GM21825 (cell line): ENCODE results near the gene EEA1.

Experiments
- ATAC-seq: cut with Tn5 transposase; IDR thresholded peaks from one replicate; pipeline ENCODE4 v1.9.1; 2021; ENCODE audit warnings: mild to moderate bottlenecking, moderate library complexity; ENCODE audit not compliant: unreplicated experiment

Gene EEA1

GRCh38 chr12:92897844-92898243 lies 31.3 kb downstream of the EEA1 start:
- no peak for ATAC-seq

DNA sequence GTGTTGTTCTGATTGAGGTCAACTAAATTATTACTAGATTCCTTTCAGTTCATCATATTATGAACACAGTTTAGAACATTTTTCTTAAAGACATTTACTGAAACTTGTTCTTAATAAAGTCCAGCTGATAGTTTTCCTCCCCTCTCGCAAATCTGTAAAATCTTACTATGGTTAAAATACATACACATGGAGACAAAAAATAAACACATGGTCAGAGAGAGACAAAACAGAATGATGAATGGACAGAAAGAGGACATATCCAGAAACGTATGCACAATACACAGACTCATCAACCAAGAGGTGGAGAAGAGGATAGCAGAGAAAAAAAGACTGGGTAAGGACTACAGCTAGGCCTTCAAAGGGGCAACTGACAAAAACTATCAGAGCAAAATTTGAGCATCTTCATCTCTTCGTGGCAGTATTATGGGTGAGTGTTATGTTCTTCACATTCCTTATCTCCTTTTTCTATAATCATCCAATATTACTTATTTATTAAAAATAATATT lies 38.4 kb downstream of the EEA1 start:
- ATAC-seq: no peak

DNA sequence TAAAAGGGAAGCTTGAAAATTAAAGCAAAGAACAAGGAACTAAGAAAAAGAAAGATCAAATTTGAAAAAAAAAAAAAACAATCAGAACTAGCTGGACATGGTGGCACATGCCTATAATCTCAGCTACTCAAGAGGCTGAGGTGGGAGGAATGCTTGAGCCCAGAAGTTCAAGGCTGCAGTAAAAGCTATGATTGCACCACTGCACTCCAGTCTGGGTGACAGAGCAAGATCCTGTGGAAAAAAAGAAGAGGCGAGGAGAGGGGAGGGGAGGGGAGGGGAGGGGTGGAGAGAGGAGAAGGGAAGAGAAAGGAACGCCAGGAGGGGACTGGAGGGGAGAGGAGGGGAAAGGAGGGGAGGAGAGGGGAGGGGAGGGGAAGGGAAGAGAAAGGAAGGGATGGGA lies 43.0 kb downstream of the EEA1 start:
- ATAC-seq: no peak

- no peak for ATAC-seq
Observed at GRCh38 chr12:92879698-92880322, 49.3 kb downstream of the EEA1 start.

GRCh38 chr12:92877904-92878303 lies 51.2 kb downstream of the EEA1 start:
- no peak for ATAC-seq

DNA sequence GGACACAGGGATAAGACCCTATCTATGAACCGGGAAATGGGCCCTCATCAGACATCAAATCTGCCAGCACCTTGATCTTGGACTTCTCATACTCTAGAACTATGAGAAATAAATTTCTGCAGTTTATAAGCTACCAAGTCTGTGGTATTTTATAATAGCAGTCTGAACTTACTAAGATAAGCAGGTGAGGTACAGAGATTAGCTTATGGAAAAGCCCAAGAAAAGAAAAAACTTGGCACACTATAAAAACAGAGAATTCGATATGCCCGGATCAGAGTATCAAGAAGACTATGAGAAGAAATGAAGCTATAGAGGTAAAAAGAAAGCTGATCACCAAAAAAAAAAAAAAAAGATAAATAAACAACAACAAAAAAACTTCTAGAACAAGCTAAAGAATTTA lies 52.6 kb downstream of the EEA1 start:
- no peak for ATAC-seq

GRCh38 chr12:92871116-92871515 lies 58.0 kb downstream of the EEA1 start:
- no peak for ATAC-seq

GRCh38 chr12:92866418-92866817 lies 62.7 kb downstream of the EEA1 start:
- no peak for ATAC-seq

DNA sequence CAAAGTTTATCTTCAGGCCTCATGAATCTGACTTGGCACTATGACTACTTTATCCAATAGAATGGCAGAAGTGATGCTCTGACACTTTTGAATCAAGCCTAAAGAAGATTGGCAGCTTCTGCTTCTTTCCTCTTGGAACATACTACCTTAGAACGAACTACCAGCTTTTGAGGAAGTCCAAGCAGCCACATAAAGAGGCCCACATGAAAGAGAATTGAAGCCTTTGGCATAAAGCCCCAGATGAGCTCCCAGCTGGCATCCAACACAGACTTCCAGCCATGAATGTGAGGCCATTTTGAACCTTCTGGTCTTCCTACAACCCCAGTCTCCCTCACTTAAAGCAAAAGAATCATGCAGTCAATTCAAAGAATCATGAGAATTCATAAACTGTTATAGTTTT lies 65.8 kb downstream of the EEA1 start:
- ATAC-seq: no peak

DNA sequence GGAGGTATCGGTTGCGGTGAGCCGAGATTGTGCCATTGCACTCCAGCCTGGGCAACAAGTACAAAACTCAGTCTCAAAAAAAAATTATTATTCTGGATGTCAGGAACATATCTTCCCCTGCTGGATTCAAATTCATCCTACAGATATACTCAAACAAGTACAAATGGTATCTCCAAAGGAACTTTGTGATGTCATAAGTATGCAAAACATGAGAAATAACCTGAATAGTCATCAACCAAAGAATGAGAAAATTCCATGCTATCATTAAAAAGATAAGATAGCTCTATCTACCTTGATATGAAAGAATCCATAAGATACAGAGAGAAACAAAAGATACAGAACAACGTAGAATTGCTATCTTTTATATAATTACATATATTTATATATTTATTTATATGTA lies 67.7 kb downstream of the EEA1 start:
- no peak for ATAC-seq

GRCh38 chr12:92860521-92860920 lies 68.6 kb downstream of the EEA1 start:
- no peak for ATAC-seq

GRCh38 chr12:92859650-92860386 lies 69.3 kb downstream of the EEA1 start:
- ATAC-seq: no peak

- no peak for ATAC-seq
Observed at GRCh38 chr12:92857818-92858217, 71.3 kb downstream of the EEA1 start.

DNA sequence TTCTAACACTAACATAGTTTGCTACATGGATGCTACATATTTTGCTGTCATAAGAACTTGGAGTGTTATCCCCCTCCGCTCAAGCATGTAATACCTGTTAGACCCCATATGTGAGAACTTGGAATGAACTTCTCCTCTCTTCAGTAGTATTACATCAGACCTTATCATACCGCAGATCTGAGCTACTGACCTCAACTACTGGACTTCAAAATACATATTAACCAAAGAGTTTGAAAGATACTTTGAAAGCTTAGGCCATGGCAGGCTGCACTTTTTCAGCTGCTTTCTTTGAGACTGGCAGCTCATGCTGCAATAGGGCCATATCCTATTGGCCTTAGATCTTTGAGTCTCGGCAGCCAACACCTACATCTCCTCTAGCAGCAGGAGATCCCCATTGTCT lies 74.8 kb downstream of the EEA1 start:
- ATAC-seq: no peak

GRCh38 chr12:92848740-92849139 lies 80.4 kb downstream of the EEA1 start:
- ATAC-seq: no peak

- ATAC-seq: no peak
Observed at GRCh38 chr12:92847368-92847767, 81.7 kb downstream of the EEA1 start.

DNA sequence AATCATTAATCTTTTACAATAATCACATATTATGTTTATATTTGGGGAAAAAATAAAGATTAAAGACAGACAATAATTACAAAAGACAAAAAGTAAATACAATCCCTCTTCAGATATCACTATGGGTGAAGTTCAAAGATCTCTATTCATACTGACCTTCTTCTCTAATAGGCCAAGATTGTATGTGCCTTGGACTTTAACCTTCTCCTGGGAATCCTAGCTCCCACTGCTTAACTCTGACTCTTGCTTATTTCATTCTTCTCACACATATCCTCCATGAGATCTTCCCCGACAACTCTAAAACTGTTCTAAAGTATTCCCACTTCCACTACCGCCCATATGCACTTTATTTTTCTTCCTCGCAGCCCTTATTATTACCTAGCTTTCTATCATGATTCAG lies 83.8 kb downstream of the EEA1 start:
- no peak for ATAC-seq

DNA sequence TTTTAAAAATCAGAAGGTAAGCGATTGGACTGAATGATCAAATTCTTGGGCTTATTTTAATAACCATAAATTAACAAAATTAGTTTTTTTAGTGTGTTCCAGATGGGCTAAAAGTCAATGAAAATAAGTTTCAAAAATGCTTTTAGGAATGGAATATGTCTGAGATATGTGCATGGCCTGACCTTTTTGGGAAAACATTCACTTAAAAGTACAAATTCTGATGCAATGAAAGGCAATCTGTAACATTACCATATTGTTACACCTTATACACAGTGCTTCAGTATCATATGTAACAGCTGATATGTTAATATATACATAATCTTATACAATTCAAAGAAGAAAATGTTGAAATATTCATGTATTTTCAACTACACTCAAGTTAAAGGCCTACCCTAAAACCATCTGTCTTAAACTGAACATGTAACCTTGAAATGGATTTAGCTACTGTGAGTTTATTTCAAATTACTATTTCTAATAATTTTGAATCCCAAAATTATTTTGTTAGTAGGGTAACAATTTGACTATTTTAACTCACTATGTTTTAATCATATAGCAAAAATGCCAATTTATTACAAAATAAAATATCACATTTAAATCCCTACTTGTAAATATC lies 84.8 kb downstream of the EEA1 start:
- no peak for ATAC-seq

DNA sequence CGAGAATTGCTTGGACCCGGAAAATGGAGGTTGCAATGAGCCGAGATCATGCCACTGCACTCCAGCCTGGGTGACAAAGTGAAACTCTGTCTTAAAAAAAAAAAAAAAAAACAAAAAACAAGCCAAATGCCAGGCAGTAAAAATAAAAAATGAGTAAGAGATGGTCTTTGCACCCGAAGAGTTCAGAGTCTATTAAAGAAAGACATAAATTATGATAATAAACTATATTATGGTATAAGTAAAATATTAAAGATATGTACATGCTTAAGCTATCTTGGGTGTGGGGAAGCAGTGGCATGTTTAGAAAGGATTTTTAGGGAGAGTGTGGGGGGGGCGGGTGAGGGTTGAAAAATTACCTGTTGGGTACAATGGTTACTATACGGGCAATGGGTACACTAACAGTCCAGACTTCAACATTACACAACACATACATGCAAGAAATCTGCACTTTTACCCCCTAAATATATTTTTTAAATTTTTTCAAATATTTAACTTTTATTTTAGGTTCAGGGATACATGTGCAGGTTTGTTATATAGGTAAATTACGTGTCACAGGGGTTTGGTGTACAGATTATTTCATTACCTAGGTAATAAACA lies 99.3 kb downstream of the EEA1 start:
- no peak for ATAC-seq

- ATAC-seq: no peak
Observed at GRCh38 chr12:92828565-92828964, 100.5 kb downstream of the EEA1 start.

GRCh38 chr12:92827836-92828431 lies 101.2 kb downstream of the EEA1 start:
- ATAC-seq: no peak
